CD4-positive, alpha-beta T cell (primary cell): ENCODE results near the gene TAS2R41. TPM values are rescaled to one million over a fixed set of nuclear protein-coding genes. Genes with fewer than 3 reads are reported as not detected.

Experiments
- ATAC-seq: fragments of 200-7000 bp; cut with Tn5 transposase; one replicate; pipeline ENCODE4 v1.10.0; 2022; ENCODE audit warnings: mild to moderate bottlenecking; ENCODE audit not compliant: poor library complexity
- CTCF ChIA-PET: fragments of 350-600 bp; sonication (Branson Sonifier 250); formaldehyde crosslinking; loops from one replicate; lab custom pipeline; 2021; ENCODE audit warnings: antibody characterized with exemption, inconsistent platforms; lab: Charles Lee
- POLR2A ChIA-PET: fragments of 350-600 bp; sonication (Branson Sonifier 250); formaldehyde crosslinking; loops from one replicate; lab custom pipeline; 2021; ENCODE audit warnings: antibody characterized with exemption, inconsistent platforms; lab: Charles Lee
- DNase-seq, 14 experiments: peaks; one replicate each; pipeline ENCODE4 v3.0.0-alpha.2; 2013 to 2020; ENCODE audit warnings: mixed read lengths in 2 of 14
- H3K27ac ChIP-seq, 2 donors: one replicate each; pipeline versions ENCODE4 v1.5.1 to v1.7.0; 2013; ENCODE audit warnings: low read length in 2 of 2, low read depth in 1 of 2, mild to moderate bottlenecking in 1 of 2
- H3K27me3 ChIP-seq, 2 experiments: 1 replicate in 1 of 2; 2 replicates in 1 of 2; pipeline versions ENCODE4 v1.6.1 to v1.7.0; 2013; ENCODE audit warnings: low read length in 2 of 2, control low read depth in 1 of 2, mild to moderate bottlenecking in 1 of 2, moderate library complexity in 1 of 2; ENCODE audit not compliant: insufficient read depth in 2 of 2, control insufficient read depth in 1 of 2
- H3K36me3 ChIP-seq: one replicate; pipeline ENCODE4 v1.6.1; 2013; ENCODE audit warnings: low read length, control low read depth; ENCODE audit not compliant: insufficient read depth
- H3K4me1 ChIP-seq: one replicate; pipeline ENCODE4 v1.6.1; 2013; ENCODE audit warnings: low read length, control low read depth; ENCODE audit not compliant: insufficient read depth
- H3K4me3 ChIP-seq: one replicate; pipeline ENCODE4 v1.5.1; 2013; ENCODE audit warnings: mild to moderate bottlenecking, low read length, moderate library complexity
- H3K9me3 ChIP-seq, 2 experiments: 1 replicate in 1 of 2; 2 replicates in 1 of 2; pipeline versions ENCODE4 v1.6.1 to v1.7.0; 2013; ENCODE audit warnings: low read length in 2 of 2, mild to moderate bottlenecking in 2 of 2, control low read depth in 1 of 2, moderate library complexity in 1 of 2; ENCODE audit not compliant: control insufficient read depth in 1 of 2, insufficient read depth in 1 of 2
- H3K27ac Mint-ChIP-seq: one replicate; pipeline ENCODE4 v1.8.0; 2020; ENCODE audit warnings: mixed read lengths
- H3K27me3 Mint-ChIP-seq: one replicate; pipeline ENCODE4 v1.8.0; 2021; ENCODE audit warnings: mixed read lengths
- H3K36me3 Mint-ChIP-seq: one replicate; pipeline ENCODE4 v1.8.0; 2021; ENCODE audit warnings: low read depth, mixed read lengths
- H3K4me1 Mint-ChIP-seq: one replicate; pipeline ENCODE4 v1.8.0; 2021; ENCODE audit warnings: low read depth, mixed read lengths
- H3K4me3 Mint-ChIP-seq: one replicate; pipeline ENCODE4 v1.8.0; 2020; ENCODE audit warnings: mild to moderate bottlenecking, mixed read lengths
- H3K9me3 Mint-ChIP-seq: one replicate; pipeline ENCODE4 v1.8.0; 2020; ENCODE audit warnings: mixed read lengths
- CTCF ChIP-seq: fragments of 200-600 bp; IDR thresholded peaks from one replicate; pipeline ENCODE4 v1.8.0; 2022; ENCODE audit warnings: antibody characterized with exemption, mild to moderate bottlenecking
- intact Hi-C, 2 experiments: fragments of 100-400 bp; cut with DNase I in 1 of 2; cut with micrococcal nuclease in 1 of 2; formaldehyde crosslinking; loops; one replicate each; pipeline versions ENCODE4 v1.15.1 to v1.9.0; 2023 to 2025; cut with DNase I, micrococcal nuclease
- total RNA-seq, 174 experiments: library from RNA in 2 of 174; stranded (reverse) in 2 of 174; gene quantifications; one replicate each; pipeline ENCODE4 v1.2.3 and lab custom pipeline; 2021 to 2026

TAS2R41 gene
- total RNA-seq, 2 experiments from 2014 or later = 0.69 to 0.73 TPM

GRCh38 chr7:143487566-143487965 is 9.9 kb downstream of the TAS2R41 start:
- peaks cover 32% of the 10 kb centered on the region for H3K4me1 Mint-ChIP-seq
- Histone ChIP-seq H3K27me3 (no peaks in the 10 kb centered on the region), H3K36me3 (peaks cover 3% of the 10 kb centered on the region), H3K4me3 (no peak overlapping the region), H3K9me3 (no peaks in the 10 kb centered on the region), H3K27ac (no peak overlapping the region), H3K4me1 (no peaks in the 10 kb centered on the region)
- peaks cover 48% of the 10 kb centered on the region for H3K36me3 Mint-ChIP-seq
- no peak for ATAC-seq
- DNase-seq = peak in 2 of 14 experiments; percentile 40 to 51
- H3K9me3 Mint-ChIP-seq = no peaks in the 10 kb centered on the region
- no peak overlapping the region for H3K27ac Mint-ChIP-seq
- TF ChIP-seq CTCF = no peak
- intact Hi-C loops = no loop called here
- H3K4me3 Mint-ChIP-seq = no peak overlapping the region
- no peaks in the 10 kb centered on the region for H3K27me3 Mint-ChIP-seq
- ChIA-PET CTCF (no interaction called here), POLR2A (no interaction called here)

- no peaks in the 10 kb centered on the region for H3K27me3 Mint-ChIP-seq
- intact Hi-C loops = no loop called here
- TF ChIP-seq CTCF = no peak
- DNase-seq (peak in 4 of 14 experiments; percentile 9 to 29 (median 15)), ATAC-seq (no peak)
- no peaks in the 10 kb centered on the region for H3K27me3 ChIP-seq
- peaks cover 66% of the 10 kb centered on the region for H3K36me3 Mint-ChIP-seq
- no peak overlapping the region for H3K4me3 Mint-ChIP-seq
- H3K4me1 ChIP-seq = no peaks in the 10 kb centered on the region
- H3K9me3 Mint-ChIP-seq = no peaks in the 10 kb centered on the region
- ChIA-PET POLR2A (no interaction called here), CTCF (no interaction called here)
- H3K27ac Mint-ChIP-seq = no peak overlapping the region
- H3K27ac ChIP-seq = no peak overlapping the region
- peaks cover 3% of the 10 kb centered on the region for H3K36me3 ChIP-seq
- H3K4me3 ChIP-seq = no peak overlapping the region
- no peaks in the 10 kb centered on the region for H3K9me3 ChIP-seq
- peaks cover 36% of the 10 kb centered on the region for H3K4me1 Mint-ChIP-seq
These were observed 13.1 kb downstream of the TAS2R41 start for GRCh38 chr7:143490717-143491306.

GRCh38 chr7:143492043-143492471 is 14.4 kb downstream of the TAS2R41 start:
- DNase-seq (peak in 2 of 14 experiments; percentile 18 to 42), ATAC-seq (no peak)
- Histone ChIP-seq H3K4me1 (no peaks in the 10 kb centered on the region), H3K27me3 (no peaks in the 10 kb centered on the region), H3K27ac (no peak overlapping the region), H3K9me3 (no peaks in the 10 kb centered on the region), H3K36me3 (peaks cover 3% of the 10 kb centered on the region), H3K4me3 (no peak overlapping the region)
- POLR2A ChIA-PET = no interaction called here
- peaks cover 66% of the 10 kb centered on the region for H3K36me3 Mint-ChIP-seq
- CTCF ChIA-PET = no interaction called here
- no peak for TF ChIP-seq CTCF
- H3K27ac Mint-ChIP-seq = no peak overlapping the region
- no peaks in the 10 kb centered on the region for H3K27me3 Mint-ChIP-seq
- H3K4me3 Mint-ChIP-seq = no peak overlapping the region
- no peaks in the 10 kb centered on the region for H3K9me3 Mint-ChIP-seq
- intact Hi-C loops = no loop called here
- peaks cover 27% of the 10 kb centered on the region for H3K4me1 Mint-ChIP-seq
